OCI-LY3 (cell line): Measurements from ENCODE around the gene FBXO40.

Experiments used
- H2AFZ ChIP-seq: fragments of 200-600, 300-600 bp; shearing (Covaris generic); 2 replicates; pipeline ENCODE4 v1.6.0; 2014; ENCODE audit warnings: antibody characterized with exemption, low read depth, low read length
- H3K27ac ChIP-seq: fragments of 200-600, 300-600 bp; sonication (generic); 2 replicates; pipeline ENCODE4 v1.5.1; 2014; ENCODE audit warnings: mild to moderate bottlenecking, low read length, moderate library complexity, mixed read lengths
- H3K27me3 ChIP-seq: fragments of 200-600, 300-600 bp; sonication (generic); 2 replicates; pipeline ENCODE4 v1.6.1; 2014; ENCODE audit warnings: low read depth, low read length, mixed read lengths
- H3K36me3 ChIP-seq: fragments of 200-600, 300-600 bp; sonication (generic); replicated peaks from 2 replicates; pipeline ENCODE3; 2014; ENCODE audit warnings: low read depth, low read length, mixed read lengths
- H3K4me1 ChIP-seq: fragments of 300-600, 200-600 bp; sonication (generic); 2 replicates; pipeline ENCODE4 v1.6.1; 2014; ENCODE audit warnings: low read length, mixed read lengths
- H3K4me2 ChIP-seq: fragments of 200-600, 300-600 bp; sonication (generic); 2 replicates; pipeline ENCODE4 v1.6.1; 2014; ENCODE audit warnings: low read length, mixed read lengths
- H3K4me3 ChIP-seq: fragments of 300-600, 200-600 bp; sonication (generic); 2 replicates; pipeline ENCODE4 v1.5.1; 2014; ENCODE audit warnings: antibody characterized with exemption, mild to moderate bottlenecking, low read length, moderate library complexity
- H3K79me2 ChIP-seq: fragments of 300-600, 200-600 bp; shearing (Covaris generic); 2 replicates; pipeline ENCODE4 v1.6.1; 2014; ENCODE audit warnings: mild to moderate bottlenecking, low read length, mixed read lengths
- H3K9ac ChIP-seq: fragments of 300-600, 200-600 bp; shearing (Covaris generic); 2 replicates; pipeline ENCODE4 v1.6.0; 2014; ENCODE audit warnings: mild to moderate bottlenecking, low read length, moderate library complexity
- H3K9me3 ChIP-seq: fragments of 200-600, 300-600 bp; shearing (Covaris generic); 2 replicates; pipeline ENCODE4 v1.6.1; 2014; ENCODE audit warnings: low read length, mixed read lengths; ENCODE audit not compliant: insufficient read depth
- H4K20me1 ChIP-seq: fragments of 200-600, 300-600 bp; sonication (generic); 2 replicates; pipeline ENCODE4 v1.6.1; 2016; ENCODE audit warnings: low read length, mixed read lengths; ENCODE audit not compliant: insufficient read depth
- EZH2phosphoT487 ChIP-seq: fragments of 200-600 bp; shearing (Covaris generic); IDR thresholded peaks from 2 replicates; pipeline ENCODE4 v1.6.1; 2018; ENCODE audit warnings: antibody characterized with exemption, mixed run types, low read depth
- TF ChIP-seq, protein P1 (sequence below): fragments of 200-600, 300-600 bp; sonication (generic); IDR thresholded peaks from 2 replicates; pipeline ENCODE4 v1.5.1; 2014; ENCODE audit warnings: antibody characterized with exemption, low read length, low read depth

FBXO40 gene

DNA sequence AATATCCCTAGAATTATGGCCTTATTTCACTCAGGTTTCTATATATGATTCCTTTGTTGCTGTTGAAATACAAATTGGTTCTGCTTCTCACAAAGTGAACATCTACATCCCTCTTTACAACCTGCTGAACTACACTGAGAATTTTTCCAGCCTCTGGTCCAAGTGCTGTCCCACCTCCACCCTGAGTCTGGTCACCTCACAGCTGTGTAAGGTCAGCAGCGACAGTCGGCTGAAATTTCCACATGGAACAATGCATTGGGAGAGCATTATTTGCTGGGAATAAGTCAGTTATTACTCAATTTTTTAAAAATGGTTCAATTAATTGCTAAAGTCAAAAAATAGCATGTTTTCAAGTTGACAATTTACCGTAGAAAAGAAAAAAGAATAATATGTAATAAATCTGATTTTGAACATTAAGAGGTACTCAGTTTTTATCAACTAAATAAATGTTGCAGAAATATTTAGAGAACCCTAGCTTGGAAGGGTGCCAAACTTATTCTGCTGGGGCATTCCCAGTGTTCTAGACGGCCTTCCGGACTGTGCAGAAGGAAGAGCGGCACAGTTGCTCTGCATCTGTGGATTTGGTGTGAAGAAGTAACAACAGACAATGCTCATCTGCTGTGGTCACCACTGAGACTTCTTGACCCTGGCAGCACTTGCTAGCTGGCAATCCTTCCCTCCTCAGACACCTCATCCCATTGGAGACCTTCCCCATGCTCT lies 65.7 kb downstream of the FBXO40 start:
- Histone ChIP-seq H3K4me1 (peaks cover 33% of the 10 kb centered on the region), H3K9me3 (no peaks in the 10 kb centered on the region), H3K79me2 (peaks cover 41% of the 10 kb centered on the region), H2AFZ (no peak overlapping the region), H3K4me3 (peak overlapping the region; percentile 89), H3K4me2 (peak overlapping the region; percentile 79), H4K20me1 (no peaks in the 10 kb centered on the region), H3K27me3 (no peaks in the 10 kb centered on the region), H3K36me3 (peaks cover 48% of the 10 kb centered on the region), H3K27ac (no peak overlapping the region), H3K9ac (no peak overlapping the region)
- TF ChIP-seq EZH2phosphoT487, result no peak
- TF ChIP-seq, protein P1, sequence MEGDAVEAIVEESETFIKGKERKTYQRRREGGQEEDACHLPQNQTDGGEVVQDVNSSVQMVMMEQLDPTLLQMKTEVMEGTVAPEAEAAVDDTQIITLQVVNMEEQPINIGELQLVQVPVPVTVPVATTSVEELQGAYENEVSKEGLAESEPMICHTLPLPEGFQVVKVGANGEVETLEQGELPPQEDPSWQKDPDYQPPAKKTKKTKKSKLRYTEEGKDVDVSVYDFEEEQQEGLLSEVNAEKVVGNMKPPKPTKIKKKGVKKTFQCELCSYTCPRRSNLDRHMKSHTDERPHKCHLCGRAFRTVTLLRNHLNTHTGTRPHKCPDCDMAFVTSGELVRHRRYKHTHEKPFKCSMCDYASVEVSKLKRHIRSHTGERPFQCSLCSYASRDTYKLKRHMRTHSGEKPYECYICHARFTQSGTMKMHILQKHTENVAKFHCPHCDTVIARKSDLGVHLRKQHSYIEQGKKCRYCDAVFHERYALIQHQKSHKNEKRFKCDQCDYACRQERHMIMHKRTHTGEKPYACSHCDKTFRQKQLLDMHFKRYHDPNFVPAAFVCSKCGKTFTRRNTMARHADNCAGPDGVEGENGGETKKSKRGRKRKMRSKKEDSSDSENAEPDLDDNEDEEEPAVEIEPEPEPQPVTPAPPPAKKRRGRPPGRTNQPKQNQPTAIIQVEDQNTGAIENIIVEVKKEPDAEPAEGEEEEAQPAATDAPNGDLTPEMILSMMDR, result no peak

DNA sequence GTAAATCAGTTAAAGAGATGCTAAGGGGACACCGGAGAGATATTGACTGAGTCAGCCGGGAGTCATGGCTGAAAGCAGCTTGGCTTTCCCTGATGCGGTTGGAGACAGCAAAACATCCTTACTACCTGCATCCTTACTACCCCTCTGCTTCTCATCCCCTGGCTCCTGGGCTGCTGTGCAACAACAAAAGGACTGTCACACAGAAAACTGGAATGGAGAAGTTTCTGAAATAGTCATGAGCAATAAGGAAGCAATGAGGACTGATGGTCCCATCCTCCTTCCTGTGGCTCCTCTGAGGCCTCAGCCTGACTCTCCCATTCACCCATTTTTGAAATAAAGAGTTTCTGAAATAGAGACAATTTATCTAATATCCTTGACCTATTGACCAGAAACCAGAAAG lies 66.4 kb downstream of the FBXO40 start:
- Histone ChIP-seq H3K79me2 (peaks cover 37% of the 10 kb centered on the region), H3K36me3 (peaks cover 44% of the 10 kb centered on the region), H3K9ac (peak overlapping the region; percentile 89), H2AFZ (no peak overlapping the region), H3K4me1 (peaks cover 26% of the 10 kb centered on the region), H4K20me1 (no peaks in the 10 kb centered on the region), H3K9me3 (no peaks in the 10 kb centered on the region), H3K4me2 (peak overlapping the region; percentile 79), H3K27ac (peak overlapping the region; percentile 92), H3K27me3 (no peaks in the 10 kb centered on the region), H3K4me3 (peak overlapping the region; percentile 89)
- TF ChIP-seq, protein P1, result no peak
- no peak for TF ChIP-seq EZH2phosphoT487

DNA sequence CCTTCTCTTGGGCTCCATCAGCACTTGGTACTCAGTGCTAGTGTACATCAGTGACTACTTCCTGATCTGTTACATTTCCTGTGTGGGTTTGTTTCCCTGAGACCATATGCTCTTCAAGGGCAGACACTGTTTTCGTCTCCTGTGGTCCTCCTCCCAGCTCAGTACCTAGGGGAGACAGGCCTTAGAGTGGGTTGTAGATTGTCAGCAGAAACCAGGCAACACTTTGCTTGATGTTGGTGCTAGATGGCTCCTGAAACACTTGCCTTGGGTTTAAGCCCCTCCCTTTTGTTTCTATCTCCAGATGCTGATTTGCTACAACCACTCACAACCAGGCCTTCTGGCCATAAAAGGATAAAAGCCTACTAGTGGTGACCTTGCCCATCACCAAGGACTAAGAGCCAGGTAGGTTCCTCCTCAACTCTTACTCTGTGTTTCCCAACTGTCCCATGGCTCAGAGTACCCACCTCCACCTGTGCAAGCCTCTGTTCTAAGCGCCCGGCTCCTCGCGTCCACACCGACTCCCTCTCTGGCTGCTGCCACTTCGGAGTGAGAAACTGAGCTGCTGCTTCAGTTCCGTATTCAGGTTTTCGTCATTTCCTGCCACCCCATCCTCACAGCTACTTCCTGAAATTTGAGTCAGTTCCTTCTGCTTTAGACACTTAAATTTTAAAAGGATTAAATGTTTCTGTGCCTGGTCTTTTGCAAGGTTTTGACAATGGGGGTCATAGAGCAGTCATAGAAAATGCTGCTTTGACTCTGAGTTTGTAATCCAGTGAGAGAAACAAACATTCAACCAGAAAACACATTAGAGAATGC lies 67.4 kb downstream of the FBXO40 start, which contains the start of gene HCLS1:
Gene HCLS1 (minus strand): TSS at position 548 of the 816 bp plus-strand sequence. CDS start 2,556 bp downstream, outside the sequence.
- Histone ChIP-seq H3K27me3 (no peaks in the 10 kb centered on the region), H3K9me3 (no peaks in the 10 kb centered on the region), H2AFZ (peak within 1 kb of the TSS; percentile 48; the same call in 1 of the 2 replicates), H3K27ac (peak within 1 kb of the TSS; percentile 92), H3K36me3 (peaks cover 37% of the 10 kb centered on the region), H3K4me1 (peaks cover 17% of the 10 kb centered on the region), H4K20me1 (no peaks in the 10 kb centered on the region), H3K4me3 (peak within 1 kb of the TSS; percentile 89), H3K4me2 (peak within 1 kb of the TSS; percentile 79), H3K9ac (peak within 1 kb of the TSS; percentile 89), H3K79me2 (peaks cover 37% of the 10 kb centered on the region)
- no peak for TF ChIP-seq EZH2phosphoT487
- TF ChIP-seq, protein P1, result no peak

DNA sequence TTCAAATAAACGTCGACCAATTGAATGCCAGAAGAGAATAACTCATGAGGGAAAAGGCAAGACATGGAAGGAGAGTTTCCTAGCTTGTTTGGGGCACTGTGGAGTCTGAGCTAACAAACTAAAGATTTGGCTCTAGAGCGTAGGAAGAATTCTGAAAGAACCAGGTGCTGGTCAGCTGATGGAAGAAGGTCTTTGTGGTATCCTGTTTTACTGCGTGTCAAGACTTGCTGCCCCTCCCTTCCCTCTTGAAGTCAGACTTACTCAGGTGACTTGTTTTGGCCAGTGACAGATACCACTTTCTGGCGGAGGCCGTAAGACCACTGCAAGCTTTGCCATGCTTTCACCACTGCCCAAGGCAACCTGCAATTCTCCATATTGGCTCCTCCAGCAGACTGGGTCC lies 68.2 kb downstream of the FBXO40 start:
- peak overlapping the region; percentile 89; the same call in 1 of the 2 replicates for H3K9ac ChIP-seq
- peak overlapping the region; percentile 79 for H3K4me2 ChIP-seq
- peak overlapping the region; percentile 89; the same call in 1 of the 2 replicates for H3K4me3 ChIP-seq
- peaks cover 37% of the 10 kb centered on the region for H3K79me2 ChIP-seq
- H3K4me1 ChIP-seq, result peaks cover 17% of the 10 kb centered on the region
- peak overlapping the region; percentile 48; the same call in 1 of the 2 replicates for H2AFZ ChIP-seq
- peak overlapping the region; percentile 92 for H3K27ac ChIP-seq
- no peaks in the 10 kb centered on the region for H3K27me3 ChIP-seq
- TF ChIP-seq, protein P1, result no peak
- TF ChIP-seq EZH2phosphoT487, result no peak
- H4K20me1 ChIP-seq, result no peaks in the 10 kb centered on the region
- peaks cover 35% of the 10 kb centered on the region for H3K36me3 ChIP-seq
- no peaks in the 10 kb centered on the region for H3K9me3 ChIP-seq
